RPMI7951 (cell line): ENCODE data around the gene HYDIN. TPM values are rescaled to one million over a fixed set of nuclear protein-coding genes. Genes with fewer than 3 reads are reported as not detected.
"Not testable (repeated sequence)": the region's sequence is repeated elsewhere in the genome, so short reads cannot be mapped to it uniquely, and the experiment has no call there.

Experiments used
- DNase-seq: peaks from one replicate; pipeline ENCODE4 v3.0.0-alpha.2; 2012; ENCODE audit warnings: low read depth
- total RNA-seq: library from RNA; depleted of rRNA; stranded (reverse); fragments of >200 nt; shearing (Covaris generic); gene quantifications from 2 replicates; pipeline ENCODE4 v1.2.3, GENCODE V29; 2014

The HYDIN gene
- total RNA-seq, 1 experiment from 2014 or later, result under 0.01 TPM

DNA sequence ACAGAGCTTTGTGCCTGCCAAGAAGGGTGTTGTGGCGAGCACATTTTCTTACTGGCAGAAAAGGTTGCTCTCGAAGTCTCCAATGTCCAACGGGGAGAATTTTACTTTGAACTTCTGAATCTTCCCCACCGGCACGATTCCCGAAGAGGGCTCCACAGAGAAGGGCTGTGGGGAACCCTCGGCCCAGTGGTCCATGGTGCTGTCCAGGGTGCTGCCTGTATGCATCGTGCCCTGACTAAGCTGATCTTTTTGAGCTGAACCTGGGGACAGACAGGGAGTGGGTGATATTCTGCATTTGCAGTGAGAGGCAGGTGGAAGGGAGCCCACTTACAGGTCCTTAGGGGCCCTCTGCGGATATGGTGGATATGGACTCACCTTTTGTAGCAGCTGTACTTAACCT is 368.5 kb downstream of the HYDIN start:
- not testable (repeated sequence) for DNase-seq

DNA sequence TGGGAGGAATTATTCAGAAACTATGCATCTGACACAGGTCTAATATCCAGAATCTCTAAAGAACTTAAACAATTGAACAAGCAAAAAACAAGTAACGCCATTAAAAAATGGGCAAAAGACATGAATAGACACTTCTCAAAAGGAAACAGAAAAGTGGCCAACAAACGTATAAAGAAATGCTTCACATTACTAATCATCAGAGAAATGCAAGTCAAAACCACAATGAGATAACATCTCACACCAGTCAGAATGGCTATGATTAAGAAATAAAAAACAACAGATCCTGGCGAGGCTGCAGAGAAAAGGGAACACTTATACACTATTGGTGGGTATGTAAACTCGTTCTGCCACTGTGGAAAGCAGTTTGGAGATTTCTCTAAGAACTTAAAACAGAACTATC is 379.2 kb downstream of the HYDIN start:
- peak; percentile 55 for DNase-seq

DNA sequence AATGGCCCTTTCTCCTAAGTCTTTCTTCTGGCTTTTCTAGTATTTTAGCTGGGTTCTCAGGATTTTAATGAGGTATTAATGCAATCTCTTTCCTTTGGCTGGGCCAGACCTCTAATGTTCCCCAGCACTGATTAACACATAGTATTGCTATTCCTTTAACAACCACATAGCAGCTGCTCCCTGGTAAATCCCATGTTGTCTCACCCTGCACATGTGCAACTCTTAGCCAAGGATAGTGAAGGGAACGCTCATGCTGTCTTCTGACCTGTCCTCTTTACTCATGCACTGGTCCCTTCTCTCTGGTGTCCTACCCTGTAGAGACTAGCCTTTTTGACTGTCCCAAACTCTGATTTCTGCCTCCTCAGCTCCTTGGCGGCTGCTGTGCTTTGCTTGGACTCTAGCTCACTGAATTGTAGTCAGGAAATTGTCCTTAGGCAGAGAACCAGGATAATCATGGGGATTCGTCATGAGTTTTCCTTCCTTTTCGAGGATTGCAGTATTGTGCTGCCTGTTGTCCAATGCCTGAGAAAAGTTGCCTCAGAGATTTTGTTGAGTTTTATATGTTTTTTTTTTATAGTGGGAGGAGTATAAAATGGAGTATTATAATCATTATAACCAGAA is 406.9 kb downstream of the HYDIN start:
- DNase-seq, result not testable (repeated sequence)

DNA sequence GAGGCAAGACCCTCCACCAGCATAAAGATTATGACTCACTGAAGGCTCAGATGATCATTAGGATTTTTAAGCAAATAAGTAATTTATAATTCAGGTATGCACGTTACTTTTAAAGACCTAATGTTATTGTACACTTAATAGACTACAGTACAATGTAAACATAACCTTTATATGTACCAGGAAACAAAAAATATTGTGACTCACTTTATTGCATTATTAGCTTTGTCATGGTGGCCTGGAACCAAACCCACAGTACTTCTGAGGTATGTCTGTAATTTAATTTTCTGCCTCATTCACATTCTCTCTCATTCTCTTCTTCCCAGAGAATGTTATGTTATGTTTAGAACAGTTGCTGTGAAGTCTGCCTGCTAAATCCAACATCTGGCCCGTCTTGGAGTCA is 407.8 kb downstream of the HYDIN start:
- not testable (repeated sequence) for DNase-seq

DNA sequence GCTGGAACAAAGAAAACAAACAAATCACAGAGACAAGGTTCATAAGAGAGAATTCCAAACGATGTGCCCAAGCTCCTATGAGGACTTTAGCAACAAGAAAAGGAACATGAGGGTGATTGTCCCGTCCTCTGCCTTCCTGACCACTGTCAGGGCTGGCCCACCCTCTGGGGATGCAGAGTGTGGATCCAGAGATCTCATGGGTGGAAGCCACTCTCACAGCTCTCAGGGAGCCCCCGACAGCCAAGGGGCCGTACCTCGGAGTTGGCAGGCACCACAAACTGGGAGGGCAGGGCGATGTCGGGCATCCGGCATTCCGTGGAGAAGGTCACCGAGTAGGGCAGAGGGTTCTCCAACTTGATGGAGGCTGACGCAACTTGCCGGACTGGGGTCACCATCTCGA is 412.4 kb downstream of the HYDIN start:
- DNase-seq, result not testable (repeated sequence)

DNA sequence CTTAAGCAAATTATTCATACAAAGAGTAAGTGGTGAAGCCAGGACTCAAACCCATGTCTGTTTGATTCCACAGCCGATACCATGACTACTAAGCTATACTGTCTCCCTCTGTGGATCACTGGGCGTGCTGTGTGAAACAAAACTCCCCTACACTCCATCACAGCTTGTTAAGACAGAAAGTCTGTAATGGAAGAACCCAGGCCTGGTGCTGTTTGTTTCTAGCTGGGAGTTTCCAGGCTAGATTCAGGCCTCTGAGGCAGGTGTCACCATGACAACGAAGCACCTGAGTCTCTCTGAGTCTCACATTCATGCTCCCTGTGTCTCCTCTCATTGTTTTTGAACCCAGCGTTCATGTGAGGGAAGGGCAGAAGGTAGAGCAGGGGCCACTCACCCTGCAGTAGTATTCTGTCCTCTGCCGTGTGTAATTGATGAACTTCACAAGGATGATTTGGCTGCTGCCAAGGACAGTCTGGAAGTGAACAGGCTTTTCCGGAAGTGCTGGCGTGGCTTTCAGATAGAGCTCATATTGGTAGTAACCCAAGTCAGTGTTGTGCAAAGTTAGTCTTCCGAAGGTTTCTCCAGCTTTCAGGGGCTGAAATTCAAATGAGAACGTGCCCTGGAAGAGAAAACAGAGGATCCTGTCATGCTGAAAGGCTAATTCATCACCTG is 421.0 kb downstream of the HYDIN start:
- no peak for DNase-seq

DNA sequence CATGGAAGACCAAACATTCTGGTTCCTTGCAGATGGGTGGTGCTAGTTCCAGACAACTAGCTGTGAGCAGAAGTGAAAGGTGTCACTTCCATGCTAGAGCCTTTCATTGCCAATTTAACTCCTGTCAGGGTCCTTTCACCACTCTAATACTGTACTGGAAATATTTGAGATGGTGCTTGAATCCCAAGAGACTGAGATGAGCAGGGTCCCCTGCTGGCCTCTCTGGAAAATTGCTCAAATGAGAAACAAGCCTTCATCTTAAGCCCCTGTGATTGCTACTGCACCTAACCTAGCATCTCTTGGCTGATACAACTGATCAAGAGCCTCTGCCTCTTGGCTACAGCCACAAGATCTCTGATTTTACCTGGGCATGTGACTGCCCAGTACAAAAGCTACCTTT is 422.2 kb downstream of the HYDIN start:
- DNase-seq, result peak; percentile 4

DNA sequence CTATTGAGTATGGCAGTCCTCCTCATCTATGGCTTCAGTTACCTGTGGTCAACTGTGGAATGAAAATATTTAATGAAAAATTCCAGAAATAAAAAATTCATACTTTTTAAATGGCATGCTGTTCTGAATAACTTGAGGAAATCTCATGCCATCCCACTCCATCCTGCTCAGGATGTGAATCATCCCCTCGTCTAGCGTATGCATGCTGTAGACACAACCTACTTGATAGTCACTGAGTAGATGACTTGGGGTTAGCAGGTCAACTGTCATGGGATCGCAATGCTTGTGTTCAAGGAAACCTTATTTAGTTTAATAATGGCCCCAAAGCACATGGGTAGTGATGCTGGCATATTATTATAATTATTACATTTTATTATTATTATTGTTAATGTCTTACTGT is 424.7 kb downstream of the HYDIN start:
- peak; percentile 73 for DNase-seq

DNA sequence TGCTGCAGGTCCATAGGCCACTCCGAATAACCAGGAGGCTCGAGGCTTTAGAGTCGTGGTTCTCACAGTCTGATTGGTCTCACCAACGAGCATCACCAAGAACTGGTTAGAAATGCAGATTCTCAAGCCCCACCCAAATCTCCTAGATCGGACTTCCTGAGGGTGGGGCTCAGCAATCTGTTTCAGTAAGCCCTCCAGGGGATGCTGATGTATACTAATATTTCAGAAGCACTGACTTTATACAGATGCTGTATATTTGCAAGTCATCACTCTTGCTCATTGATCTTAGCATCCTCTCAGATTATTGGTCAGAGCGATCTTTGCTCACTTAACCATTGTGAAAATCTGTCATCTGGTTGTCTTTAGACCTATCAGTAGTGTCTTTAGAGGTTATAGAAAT is 425.1 kb downstream of the HYDIN start:
- peak; percentile 32 for DNase-seq

DNA sequence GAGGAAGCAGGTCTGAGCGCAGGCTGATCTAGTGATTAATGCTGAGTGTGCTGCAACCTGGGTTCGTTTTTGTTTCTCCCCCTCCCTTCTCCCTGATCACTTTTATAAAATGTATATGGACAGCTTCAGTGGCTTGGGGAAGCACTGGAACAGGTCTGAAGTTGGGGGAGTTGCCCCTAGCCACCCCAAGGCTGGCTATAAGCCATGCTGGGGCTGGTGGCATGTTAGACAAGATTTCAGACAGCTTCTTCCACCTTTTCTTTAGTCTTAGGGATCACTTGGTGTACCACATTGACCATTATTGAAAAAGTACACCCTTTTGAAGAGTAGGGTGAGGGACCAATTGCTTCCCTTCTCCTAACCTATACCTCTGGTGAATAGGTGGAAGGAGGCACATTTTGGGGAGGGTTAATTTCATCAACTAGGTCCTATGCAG is 425.8 kb downstream of the HYDIN start:
- no peak for DNase-seq

DNA sequence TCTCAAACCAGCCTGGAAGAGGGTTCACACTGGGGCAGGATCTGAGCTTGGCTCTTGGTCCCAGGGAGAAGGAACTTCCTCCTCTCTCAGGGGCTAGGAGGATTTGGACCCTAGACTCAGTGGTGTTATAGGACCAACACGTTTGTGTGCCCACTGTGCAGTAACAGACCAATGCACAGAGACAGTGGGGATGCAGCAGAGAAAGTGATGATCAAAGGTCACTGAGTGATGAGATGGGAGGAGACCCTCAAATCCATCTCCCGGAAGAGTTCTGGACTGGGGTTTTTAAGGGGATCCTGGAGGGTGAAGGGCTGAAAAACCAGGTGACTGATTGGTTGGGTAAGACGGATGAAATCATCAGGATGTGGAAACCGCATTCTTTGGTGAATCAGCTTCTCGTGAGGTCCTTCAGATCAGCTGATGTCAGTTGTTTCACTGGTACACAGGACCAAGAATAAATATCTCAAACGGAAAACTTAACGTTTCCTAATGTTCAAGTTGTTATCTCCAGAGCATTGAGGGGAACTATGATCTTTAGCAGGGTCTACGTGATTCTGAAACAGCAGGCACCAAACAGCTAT is 426.3 kb downstream of the HYDIN start:
- DNase-seq, result peak; percentile 79

DNA sequence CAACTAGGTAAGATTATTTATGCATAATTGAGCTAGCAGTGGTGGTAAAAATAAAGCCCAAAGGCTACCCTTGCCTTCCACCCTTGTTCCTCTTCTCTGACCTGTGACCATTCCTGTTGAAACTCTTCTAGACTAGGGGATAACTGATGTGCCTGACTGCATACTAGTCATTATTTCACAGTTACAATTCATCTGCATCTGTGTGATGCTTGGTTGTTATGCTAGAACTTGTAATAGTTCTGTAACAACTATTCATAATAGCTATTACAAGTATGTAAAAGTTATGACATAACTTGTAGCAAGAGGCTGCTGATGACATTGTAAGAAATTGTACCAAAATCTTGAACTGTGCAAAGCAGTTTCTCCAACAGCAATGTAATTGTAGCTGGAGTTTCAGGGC is 427.2 kb downstream of the HYDIN start:
- no peak for DNase-seq

DNA sequence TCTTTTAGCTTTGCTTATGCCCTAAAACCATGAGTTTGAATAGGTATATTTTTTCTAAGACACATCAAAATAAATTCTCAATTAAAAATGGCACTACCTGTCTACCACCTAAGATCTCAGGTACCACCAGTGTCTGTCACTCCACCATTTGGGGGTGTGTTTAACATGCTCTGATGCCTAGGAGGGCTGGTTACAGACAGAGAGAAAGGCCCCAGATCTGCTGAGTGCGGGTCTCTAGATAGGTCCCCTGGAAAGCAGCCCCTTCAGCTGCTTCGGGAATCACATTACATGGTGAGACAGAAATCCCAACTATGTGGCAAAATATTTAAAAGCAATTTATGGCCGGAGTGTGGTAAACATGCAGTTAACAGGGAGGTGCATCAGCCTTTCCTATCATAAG is 428.9 kb downstream of the HYDIN start:
- DNase-seq, result no peak

DNA sequence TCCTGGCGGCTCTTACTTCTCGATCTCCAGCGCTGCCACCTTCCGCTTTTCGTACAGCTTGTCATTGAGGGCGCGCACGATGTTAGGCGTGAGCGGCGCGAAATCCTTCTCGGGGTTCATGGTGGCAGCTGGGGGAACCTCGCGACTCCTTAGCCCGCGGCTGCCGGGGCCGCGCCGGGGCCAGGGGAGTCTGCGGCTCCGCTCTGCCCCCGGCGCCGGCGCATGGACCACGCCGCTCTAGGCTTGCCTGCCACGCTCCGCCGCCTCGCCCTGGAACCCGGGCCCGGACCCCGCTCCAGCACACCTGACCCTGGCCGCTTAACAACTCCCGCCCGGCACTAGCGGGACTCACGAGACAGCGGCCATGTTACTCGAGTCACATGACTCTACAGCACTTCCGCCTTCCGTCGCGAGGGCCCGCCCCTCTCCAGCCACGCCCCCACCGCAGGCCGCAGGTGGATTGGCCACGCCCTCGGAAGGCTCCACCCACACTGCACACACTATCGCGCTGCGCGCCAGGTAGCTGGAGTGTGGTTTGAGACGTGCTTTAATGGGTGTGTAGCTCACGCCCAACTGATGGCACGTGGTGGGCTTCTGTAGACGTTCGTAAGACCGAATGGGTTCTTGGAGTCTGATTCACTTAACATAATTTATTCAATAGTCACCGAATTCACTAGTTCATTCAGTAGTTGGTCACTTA is 429.6 kb downstream of the HYDIN start, which contains the start of gene VAC14:
Gene VAC14, minus strand, starts transcription at position 378 of the 700 bp plus-strand sequence. Its CDS starts 258 bp downstream, at position 120.
- DNase-seq, result peak; percentile 76

DNA sequence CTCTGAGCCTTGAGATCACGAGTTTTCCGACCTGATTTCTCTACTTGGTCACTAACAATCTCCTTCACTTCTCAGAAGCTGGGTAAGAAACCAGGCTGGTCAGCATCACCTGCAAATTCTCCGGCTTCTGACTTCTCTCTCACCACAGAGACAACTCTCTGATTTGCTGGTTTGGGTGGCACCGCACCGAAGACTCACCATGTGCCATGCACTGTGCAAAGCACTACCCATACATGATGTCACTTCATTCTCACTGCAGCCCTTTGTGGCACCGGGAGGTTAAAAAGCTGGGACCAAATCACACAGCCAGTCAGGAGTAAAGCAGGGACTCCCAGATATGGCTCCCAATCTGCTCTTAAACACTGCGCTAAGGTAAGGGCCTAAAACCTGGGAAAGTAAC is 430.2 kb downstream of the HYDIN start:
- no peak for DNase-seq

DNA sequence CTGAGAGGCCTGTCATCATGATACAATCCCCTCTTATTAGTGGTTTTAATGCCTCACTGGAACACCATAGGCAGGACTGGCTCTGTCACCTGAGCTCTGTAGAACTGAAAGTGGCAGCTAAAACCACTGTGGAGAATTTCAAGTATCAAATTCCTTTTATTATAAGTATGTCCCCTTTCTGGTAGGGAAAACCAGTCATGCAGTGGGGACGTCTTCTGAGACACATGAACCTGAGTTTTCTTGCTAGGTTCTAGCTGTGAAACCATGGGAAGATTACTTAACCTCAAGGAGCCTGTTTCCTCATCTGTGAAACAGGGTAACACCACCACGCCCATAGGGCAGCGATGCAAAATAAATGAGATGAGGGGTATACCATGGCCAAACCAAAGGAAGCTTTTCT is 434.2 kb downstream of the HYDIN start:
- DNase-seq, result no peak

DNA sequence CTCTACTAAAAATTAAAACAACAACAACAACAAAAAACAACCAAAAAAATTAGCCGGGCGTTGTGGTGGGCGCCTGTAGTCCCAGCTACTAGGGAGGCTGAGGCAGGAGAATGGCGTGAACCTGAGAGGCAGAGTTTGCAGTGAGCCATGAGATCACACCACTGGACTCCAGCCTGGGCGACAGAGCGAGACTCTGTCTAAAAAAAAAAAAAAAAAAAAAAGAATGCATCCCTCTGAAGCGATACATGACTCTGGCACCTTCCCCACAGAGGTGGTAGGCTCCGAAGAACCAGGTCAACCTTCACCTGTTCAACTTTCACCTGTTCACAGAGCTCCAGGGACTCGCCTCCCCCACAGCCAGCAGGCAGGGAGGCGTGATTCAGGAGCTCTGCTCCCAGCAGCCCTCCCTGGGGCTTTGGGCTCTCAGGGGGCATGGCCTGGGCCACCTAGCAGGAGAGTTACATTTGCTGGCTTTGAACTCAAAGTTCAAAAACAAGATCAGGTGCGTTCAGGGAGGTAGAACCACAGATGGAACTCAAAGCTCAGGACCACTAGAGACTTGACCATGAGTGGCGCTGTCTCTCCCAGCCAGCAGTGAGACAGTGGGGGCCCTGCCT is 435.1 kb downstream of the HYDIN start:
- DNase-seq, result no peak

DNA sequence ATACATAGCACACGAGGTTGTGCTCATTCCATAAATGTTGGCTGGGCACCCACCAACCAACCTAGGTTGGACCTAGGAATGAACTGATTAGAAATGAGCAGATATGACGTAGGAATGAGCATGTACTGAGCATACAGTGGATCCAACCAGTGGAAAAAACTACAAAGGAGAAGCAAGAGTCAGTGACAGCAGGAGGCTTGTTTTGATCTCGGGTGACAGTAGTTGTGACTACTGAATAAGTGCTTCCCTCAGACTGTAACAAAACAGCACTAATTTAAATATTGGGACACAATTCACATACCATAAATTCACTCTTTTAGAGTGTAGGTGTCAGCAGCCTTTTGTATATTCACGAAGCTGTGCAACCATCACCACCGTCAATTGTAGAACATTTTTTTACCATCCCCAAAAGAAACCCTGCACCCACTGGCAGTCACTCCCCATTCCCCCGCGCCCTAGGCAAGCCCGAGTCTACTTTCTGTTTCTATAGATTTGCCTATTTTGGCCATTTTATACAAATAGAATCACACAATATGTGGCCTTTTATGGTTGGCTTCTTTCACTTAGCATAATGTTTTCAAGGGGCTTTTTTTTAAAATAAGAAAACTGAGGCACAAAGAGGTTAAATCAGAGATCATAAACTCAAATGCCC is 436.5 kb downstream of the HYDIN start:
- DNase-seq, result no peak

DNA sequence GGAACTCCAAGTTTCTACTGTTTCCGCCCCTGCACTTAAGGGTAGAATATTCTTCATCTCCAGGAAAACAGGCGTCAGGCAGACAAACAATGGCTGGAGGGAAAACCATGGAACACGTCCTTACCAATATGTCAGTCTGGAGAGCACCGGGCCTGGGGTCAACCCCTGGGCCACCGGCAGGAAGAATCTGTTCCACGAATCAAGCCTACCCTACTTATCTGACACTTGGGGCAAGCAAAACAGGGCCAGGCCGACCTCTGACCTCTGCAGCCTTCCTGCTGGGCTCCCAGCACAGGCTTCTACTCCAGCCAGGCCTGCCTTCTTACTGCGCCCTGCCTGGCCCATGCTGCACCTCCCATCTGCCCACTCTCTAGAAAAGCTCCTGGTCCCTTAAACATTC is 439.7 kb downstream of the HYDIN start:
- DNase-seq, result no peak

DNA sequence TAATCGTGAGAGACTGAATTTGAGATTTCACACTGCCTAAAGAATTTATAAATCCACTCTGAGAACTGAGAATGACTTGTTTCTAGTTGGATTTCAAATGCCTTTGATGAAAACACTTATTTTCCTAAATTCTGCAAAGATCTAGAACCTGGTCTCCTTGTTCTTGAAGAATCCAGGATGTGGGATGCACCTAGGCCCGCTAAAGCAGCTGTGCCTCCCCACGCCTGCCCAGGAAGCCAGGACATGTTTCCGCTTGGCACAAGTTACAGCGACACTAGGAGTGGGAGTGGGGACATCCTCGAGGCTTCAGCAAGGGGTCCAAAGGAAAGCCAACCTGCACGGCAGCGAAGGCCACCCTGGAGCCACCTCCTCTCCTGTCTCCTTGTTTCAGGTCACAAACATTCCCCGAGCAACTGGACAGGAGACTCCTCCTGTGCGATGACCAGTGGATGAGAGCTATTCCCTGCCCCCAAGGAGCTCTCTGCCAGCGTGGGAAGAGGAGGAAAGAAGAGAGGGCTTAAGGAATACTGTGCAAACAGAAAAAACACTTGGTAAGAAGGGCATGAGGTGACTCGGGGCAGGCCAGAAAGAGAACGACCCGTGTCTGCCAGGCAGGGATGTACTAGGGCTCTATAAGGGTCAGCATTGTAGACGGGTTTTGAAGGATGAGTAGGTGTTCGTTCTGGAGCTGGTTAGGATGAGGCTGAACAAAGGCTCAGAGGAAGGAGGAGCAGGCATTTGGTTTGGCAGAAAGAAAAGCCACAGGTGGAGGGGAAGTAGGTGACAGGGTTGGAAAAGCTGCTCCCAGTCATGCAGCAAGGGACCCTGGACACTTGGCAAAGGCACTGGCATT is 440.7 kb downstream of the HYDIN start:
- DNase-seq, result no peak
